Adrenal gland (tissue), 12 donors: ENCODE results near the gene CASTOR1. TPM values are rescaled to one million over a fixed set of nuclear protein-coding genes. Genes with fewer than 3 reads are reported as not detected.

Experiments used
- DNase-seq, 7 donors: peaks; one replicate each; pipeline ENCODE4 v3.0.0-alpha.2; 2019 to 2020
- H3K27ac ChIP-seq, 5 donors: fragments of 200-600 bp; sonication (generic) in 4 of 5; 1 replicate in 3 of 5; 2 replicates in 2 of 5; pipeline versions ENCODE4 v1.5.1 to v1.8.0; 2016 to 2020; ENCODE audit warnings: mild to moderate bottlenecking in 1 of 5
- H3K27me3 ChIP-seq: fragments of 200-600 bp; 2 replicates; pipeline ENCODE4 v1.8.0; 2021
- H3K36me3 ChIP-seq, 2 donors: fragments of 200-600 bp; replicated peaks in 1 of 2; 1 replicate in 1 of 2; 2 replicates in 1 of 2; pipeline versions ENCODE4 v1.5.1 to v1.8.0; 2018 to 2022
- H3K4me1 ChIP-seq, 2 donors: fragments of 200-600 bp; replicated peaks in 1 of 2; 1 replicate in 1 of 2; 2 replicates in 1 of 2; pipeline versions ENCODE4 v1.5.1 to v1.8.0; 2018 to 2021
- H3K4me3 ChIP-seq, 4 donors: fragments of 200-600 bp; sonication (generic) in 3 of 4; one replicate each; pipeline ENCODE4 v1.5.1; 2016 to 2018
- H3K9me3 ChIP-seq, 3 donors: fragments of 200-600 bp; sonication (generic) in 1 of 3; replicated peaks in 1 of 3; 1 replicate in 2 of 3; 2 replicates in 1 of 3; pipeline versions ENCODE4 v1.5.1 to v1.8.0; 2016 to 2021
- POLR2A ChIP-seq, 2 donors: fragments of 450-650 bp; IDR thresholded peaks; one replicate each; pipeline ENCODE4 v1.6.1; 2017; ENCODE audit warnings: antibody characterized with exemption in 2 of 2, mild to moderate bottlenecking in 2 of 2, moderate library complexity in 1 of 2
- WGBS, 4 donors: extraction: QIAGEN DNeasy Blood & Tissue Kit in 2 of 4; methylation state at CpG; one replicate each; pipeline versions ENCODE4 v1.1.5 to v1.1.7; 2013 to 2017; 5-methylcytosine and 5-hydroxymethylcytosine counted together
- intact Hi-C, 2 donors: fragments of 100-400 bp; cut with DNase I; formaldehyde crosslinking; loops; one replicate each; pipeline versions ENCODE4 v1.14.1 to v1.15.0; 2022 to 2023
- polyA plus RNA-seq, 3 donors: library from polyadenylated mRNA; stranded (reverse); fragments of 200-250 nt in 2 of 3; fragments of 350-450 nt in 1 of 3; fragmentation: Illumina TruSeq in 1 of 3; extraction: RNeasy Lipid Tissue Mini Kit (QIAGEN cat#74804) in 1 of 3; gene quantifications; one replicate each; pipeline ENCODE4 v1.2.3, GENCODE V29; 2013 to 2014
- total RNA-seq, 9 donors: library from RNA; depleted of rRNA in 4 of 9; stranded (reverse); fragments of >200 nt in 4 of 9; fragments of 120-200 nt in 1 of 9; fragmentation: NEBNext Ultra II Directional in 1 of 9; extraction: Animal tissue kit (Norgen Biotek cat#: 25700) in 1 of 9; gene quantifications; one replicate each; pipeline versions ENCODE4 v1.1.0 to v1.2.4, GENCODE V29; 2013 to 2023
- TF ChIP-seq, protein P1 (sequence below), 6 experiments: fragments of 450-650 bp in 4 of 6; fragments of 200-600 bp in 2 of 6; sonication (generic) in 1 of 6; IDR thresholded peaks; 1 replicate in 5 of 6; 2 replicates in 1 of 6; pipeline versions ENCODE4 v1.5.1 to v1.8.0; 2016 to 2021; ENCODE audit warnings: antibody characterized with exemption in 6 of 6, mild to moderate bottlenecking in 2 of 6, moderate library complexity in 1 of 6
- donor health status: healthy with polysubstance abuse.
- donor health status: Bipolar disorder and iron deficiency.
- donor health status: DM: yes; HTN: yes; CAD: no.
- donor health status: DM: no; HTN: no; CAD: no.
- donor health status: DM: no; HTN: no; CAD: no.
- donor health status: DM: yes; HTN: yes; CAD: no.

The CASTOR1 gene
- total and polyA plus RNA-seq, 12 donors = 2.4 to 20.1 (median 15.0) TPM

DNA sequence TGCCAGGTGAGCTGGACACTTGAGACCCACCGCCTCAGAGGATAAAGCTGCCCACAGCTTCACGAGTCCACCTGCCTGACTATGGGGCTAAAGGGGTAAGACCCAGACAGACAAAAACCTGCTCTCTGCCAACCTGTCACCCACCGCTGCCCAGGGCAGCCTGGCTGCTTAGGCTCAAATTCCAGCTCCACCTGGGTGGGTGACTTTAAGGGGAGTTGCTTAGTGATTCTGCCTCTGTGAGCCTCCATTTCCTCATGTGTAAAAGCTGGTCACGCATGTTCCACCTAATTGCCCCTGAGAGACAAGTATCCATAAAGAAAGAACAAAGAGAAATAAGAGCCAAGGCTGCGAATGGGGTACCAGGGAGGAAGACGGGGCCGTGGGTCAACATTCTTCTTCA is 3.7 kb upstream of the CASTOR1 start:
- Histone ChIP-seq H3K4me1 (peaks cover 29 to 41% of the 10 kb centered on the region in 2 donors), H3K4me3 (no peak overlapping the region), H3K27me3 (no peaks in the 10 kb centered on the region), H3K36me3 (peaks cover 0 to 63% of the 10 kb centered on the region in 2 donors), H3K27ac (no peak overlapping the region), H3K9me3 (no peaks in the 10 kb centered on the region)
- intact Hi-C loops = no loop called here
- no peak for DNase-seq
- TF ChIP-seq, protein P1, sequence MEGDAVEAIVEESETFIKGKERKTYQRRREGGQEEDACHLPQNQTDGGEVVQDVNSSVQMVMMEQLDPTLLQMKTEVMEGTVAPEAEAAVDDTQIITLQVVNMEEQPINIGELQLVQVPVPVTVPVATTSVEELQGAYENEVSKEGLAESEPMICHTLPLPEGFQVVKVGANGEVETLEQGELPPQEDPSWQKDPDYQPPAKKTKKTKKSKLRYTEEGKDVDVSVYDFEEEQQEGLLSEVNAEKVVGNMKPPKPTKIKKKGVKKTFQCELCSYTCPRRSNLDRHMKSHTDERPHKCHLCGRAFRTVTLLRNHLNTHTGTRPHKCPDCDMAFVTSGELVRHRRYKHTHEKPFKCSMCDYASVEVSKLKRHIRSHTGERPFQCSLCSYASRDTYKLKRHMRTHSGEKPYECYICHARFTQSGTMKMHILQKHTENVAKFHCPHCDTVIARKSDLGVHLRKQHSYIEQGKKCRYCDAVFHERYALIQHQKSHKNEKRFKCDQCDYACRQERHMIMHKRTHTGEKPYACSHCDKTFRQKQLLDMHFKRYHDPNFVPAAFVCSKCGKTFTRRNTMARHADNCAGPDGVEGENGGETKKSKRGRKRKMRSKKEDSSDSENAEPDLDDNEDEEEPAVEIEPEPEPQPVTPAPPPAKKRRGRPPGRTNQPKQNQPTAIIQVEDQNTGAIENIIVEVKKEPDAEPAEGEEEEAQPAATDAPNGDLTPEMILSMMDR (IDR thresholded peaks at IDR 0.05) = no peak
- no peak for TF ChIP-seq POLR2A (IDR thresholded peaks at IDR 0.05)
- WGBS, 4 donors = 80 to 97% (median 94%) methylated on average over 4 to 7 of the region's 7 CpGs

DNA sequence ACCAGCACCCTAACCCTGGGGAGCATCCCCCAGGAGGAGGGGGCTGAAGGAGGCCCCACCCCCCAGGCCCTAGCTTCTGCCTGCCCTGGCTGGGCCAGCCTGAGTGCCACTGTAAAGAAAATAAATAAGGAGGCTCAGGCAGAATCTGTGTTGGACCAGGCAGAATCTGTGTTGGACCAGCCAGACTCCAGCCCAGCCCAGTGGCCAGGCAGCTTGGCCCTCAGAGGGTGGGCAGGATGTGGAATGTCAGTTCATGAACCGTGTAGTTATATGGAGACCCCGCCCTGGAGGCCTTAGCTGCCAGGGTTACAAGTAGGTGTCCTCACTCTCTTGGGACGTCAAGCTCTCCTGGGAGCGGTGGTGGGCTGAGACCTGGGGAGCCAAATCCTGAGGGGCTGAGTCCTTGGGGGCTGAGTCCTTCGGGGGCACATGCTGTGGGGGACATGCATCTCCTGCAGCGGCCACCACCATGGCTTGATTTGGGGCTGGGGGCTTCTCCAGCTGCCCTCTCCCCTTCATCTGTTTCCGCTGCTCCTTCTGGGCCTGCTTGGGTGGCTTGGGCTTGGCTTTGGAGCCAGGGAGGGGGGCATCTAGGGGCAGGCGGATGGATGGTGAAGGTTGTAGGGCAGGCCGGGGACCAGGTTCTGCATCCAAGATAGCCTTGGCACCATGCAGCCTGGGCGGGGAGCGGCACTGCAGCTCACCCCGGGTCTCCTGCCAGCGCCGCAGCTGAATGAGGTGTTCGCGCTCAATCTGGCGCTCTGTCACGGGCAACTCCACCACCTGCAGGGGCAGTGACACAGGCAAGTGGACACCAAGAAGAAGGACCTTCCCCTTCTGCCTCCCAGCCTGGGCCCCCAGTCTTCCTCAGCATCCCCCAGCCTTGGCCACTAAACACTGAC is 3.0 kb upstream of the CASTOR1 start:
- Histone ChIP-seq H3K9me3 (no peaks in the 10 kb centered on the region), H3K36me3 (peaks cover 0 to 56% of the 10 kb centered on the region in 2 donors), H3K4me1 (peaks cover 30 to 45% of the 10 kb centered on the region in 2 donors), H3K4me3 (no peak overlapping the region), H3K27me3 (no peaks in the 10 kb centered on the region), H3K27ac (peak overlapping the region in 4 of 5 donors; percentile 71 to 92 (median 84))
- TF ChIP-seq, protein P1 (IDR thresholded peaks at IDR 0.05) = no peak
- no peak for TF ChIP-seq POLR2A (IDR thresholded peaks at IDR 0.05)
- intact Hi-C loops = no loop called here
- no peak for DNase-seq
- 84 to 93% (median 92%) methylated on average over 7 to 18 of the region's 18 CpGs for WGBS, 4 donors

DNA sequence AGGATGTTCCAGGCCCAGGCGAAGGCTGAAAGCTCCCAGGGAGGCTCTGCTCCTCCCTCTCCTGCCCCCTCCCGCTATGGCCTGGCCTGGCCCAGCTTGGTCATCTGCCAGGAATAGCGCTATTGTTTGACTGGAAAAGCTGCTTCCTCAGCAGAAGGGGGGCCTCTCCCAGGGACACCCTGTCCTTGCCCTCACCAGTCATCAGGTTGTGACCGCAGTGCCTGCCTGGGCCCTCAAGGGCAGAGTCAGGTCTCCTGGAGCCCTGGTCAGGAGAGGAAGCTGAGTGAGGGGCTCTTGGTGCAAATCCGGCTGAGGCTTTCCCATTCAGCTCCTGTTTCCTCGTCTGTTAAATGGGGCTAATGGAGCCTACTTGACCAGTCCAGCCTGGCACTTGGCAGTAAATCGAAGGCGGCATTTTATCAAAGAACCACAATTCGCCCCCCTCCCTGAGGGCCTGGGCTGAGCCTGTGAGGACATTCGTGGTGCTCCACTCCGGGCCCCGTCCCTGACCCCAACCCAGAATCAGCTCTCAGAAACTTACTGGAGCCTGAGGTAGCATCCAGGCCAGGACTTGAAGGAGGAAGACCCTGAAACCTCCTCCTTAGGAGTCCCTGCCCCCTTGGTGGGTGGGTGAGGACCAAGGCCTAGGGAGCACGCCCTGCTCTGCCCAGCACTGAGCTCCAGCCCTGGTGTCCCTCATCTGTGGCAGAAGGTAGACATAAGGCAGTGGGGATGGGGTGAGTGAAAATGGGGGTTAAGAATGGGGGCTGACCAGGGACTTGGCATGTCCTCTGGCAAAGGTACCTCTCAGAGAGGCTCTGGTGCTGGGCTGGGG is 2.0 kb upstream of the CASTOR1 start:
- peaks cover 0 to 46% of the 10 kb centered on the region in 2 donors for H3K36me3 ChIP-seq
- no peak overlapping the region for H3K4me3 ChIP-seq
- no peaks in the 10 kb centered on the region for H3K27me3 ChIP-seq
- TF ChIP-seq POLR2A (IDR thresholded peaks at IDR 0.05) = no peak
- TF ChIP-seq, protein P1 (IDR thresholded peaks at IDR 0.05) = no peak
- peak; percentile 86 to 97 (median 95) for DNase-seq
- H3K4me1 ChIP-seq = peaks cover 30 to 45% of the 10 kb centered on the region in 2 donors
- intact Hi-C loops = loop anchor here in 1 of 2 donors (2.0 kb wide), 1 partner anchor 96 kb away; the partner anchor contains the start of gene RNF215
- no peaks in the 10 kb centered on the region for H3K9me3 ChIP-seq
- H3K27ac ChIP-seq = peak overlapping the region; percentile 71 to 92 (median 87)
- WGBS, 4 donors = 37 to 52% (median 42%) methylated on average over 8 to 13 of the region's 13 CpGs; no CpG with 5 or more reads in 1 of the 4 donors
